ENCODE measurements around the gene RIMBP2.

The RIMBP2 gene

GRCh38 chr12:130455161-130455560 lies 260.9 kb downstream of the RIMBP2 start:
- DNase-seq, result no peak

DNA sequence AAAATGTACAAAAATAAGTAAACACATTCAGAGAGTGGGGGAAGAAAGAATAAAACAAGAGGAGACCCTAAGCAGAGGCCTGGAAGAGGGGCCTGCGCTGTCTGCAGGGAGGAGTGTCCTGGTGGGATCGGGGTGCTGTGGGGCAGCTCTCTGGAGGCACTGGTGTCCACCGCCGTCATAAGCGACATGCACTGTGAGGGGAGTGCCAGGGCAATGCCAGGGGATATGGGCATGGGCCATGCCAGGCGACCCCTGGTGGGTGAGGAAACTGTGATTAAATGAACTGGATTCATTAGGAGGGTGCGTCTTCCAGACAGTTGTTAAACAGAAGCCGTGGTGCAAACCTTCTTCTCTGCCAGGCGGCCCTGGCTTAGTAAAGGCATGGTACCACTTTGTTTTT lies 261.8 kb downstream of the RIMBP2 start:
- no peak for DNase-seq

DNA sequence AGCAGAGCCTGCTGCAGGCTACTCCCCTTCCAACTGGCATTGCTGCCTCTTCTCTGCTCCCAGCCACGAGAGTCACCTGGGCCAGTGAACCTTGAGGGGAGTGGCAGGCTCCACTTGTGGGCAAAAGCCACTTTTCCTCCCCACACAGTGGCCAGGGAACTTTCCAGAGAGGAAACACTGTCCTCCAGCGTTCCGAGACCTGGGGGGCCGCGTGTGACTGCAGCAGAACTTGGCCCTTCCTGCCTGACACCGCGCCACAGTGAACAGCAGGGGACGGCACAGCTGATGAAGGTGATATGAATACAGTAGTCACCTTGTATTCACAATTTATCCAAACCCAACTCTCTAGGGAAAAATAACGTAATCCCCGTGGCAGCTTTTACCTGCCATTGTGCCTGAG lies 263.6 kb downstream of the RIMBP2 start:
- no peak for DNase-seq

- DNase-seq, result no peak
Observed at GRCh38 chr12:130451001-130451930, 264.8 kb downstream of the RIMBP2 start.

DNA sequence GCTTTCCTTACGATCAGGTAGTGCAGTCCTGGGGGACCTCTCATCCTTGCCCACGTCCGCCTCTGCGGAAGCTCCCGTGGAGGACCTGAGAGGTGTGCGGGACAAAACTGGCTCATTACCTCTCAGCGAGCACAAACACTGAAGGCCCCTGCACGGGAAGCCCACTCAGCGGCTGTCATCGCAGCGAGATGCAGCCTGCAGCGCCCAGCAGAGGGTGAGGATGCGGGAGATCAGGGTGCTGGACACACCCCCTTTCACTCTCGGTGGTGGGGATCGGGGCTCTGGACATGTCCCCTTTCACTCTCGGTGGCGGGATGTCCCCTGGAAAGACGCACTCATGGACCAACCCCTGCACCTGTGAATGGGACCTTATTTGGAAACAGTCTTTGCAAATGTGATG lies 266.8 kb downstream of the RIMBP2 start:
- no peak for DNase-seq

DNA sequence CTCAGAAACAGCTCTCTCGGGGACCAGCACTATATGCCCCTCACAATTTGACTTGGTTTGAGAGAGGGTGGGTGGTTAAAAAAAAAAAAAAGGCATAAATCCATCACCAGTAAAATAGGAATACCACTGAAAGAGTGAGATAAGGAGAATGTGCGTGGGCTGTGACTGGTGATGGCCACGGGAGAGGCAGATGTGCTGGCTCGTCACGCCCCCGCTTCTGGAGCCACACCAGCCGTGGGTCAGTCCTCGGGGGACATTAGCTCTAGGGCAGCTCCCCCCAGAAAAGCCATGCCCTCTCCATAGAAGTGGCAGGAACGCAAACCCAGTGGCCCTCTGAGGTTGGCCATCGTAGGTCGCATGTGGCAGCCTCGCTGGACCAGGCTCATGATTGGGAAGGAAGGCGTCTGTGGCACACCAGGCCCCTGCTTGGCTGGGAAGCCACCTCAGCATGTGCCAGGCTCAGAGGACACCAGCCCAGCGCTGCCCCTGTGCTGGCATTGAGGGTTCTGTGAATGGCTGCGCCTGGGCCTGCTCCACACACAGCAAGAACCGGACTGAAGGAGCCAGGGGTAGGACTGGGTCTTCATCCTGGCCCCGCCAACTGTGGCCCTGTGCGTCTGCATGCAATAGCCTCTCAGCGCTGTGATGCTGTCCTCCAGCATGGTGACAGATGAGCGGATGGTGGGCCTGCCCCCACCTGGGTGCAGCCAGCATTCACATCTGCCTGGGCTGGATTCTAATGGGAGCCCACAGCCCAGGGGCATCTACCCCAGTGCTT lies 267.9 kb downstream of the RIMBP2 start:
- DNase-seq, result no peak

DNA sequence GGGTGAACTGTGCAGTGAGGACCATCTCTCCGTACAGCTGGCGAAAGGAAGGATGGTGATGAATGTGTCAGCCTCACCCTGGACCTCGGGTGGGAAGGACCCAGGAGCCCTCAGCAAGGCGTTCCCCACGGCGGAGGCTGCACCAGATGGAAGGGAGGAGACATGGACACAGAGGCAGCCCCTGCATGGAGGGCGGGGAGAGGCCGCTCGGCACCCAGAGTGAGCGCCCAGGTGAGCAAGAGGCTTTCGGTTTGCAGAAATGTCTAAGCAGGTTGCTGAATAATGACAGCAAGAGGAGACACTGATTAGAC lies 268.5 kb downstream of the RIMBP2 start:
- no peak for DNase-seq

DNA sequence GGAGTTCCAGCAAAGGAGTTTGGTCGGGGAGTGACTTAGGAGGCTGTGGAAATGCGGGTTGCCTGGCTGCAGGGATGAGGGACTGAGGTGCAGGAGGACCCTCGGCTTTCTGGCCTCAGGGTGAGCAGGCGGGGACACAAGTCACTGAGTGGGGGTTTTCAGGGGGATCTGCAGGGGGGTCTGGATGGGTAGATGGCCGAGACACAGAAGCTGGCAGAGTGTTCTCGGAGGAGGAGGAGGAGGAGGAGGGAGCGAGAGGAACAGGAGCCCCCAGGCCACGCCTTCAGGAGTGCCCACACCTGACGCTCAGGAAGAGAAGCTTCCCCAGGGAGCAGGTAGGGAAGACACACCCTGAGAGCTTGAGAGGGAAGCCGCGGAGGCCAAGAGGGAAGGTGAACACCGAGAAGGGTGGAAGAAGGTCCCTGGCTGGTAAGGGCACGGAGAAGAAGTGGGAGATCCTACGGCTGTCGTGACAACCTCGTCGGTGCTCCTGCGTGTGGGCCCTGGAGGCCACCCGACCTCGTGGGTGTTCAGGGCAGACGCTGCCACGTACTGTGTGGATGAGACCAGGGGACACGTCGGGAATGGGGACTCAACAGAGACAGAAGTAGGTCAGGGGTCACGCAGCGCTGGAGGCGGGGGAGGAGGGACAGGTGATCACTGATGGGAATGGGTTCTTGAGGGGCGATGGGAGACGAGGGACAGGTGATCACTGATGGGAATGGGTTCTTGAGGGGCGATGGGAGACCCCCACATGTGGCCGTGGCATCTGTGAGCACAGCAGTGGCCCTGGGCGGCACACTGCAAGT lies 269.0 kb downstream of the RIMBP2 start:
- DNase-seq, result no peak

DNA sequence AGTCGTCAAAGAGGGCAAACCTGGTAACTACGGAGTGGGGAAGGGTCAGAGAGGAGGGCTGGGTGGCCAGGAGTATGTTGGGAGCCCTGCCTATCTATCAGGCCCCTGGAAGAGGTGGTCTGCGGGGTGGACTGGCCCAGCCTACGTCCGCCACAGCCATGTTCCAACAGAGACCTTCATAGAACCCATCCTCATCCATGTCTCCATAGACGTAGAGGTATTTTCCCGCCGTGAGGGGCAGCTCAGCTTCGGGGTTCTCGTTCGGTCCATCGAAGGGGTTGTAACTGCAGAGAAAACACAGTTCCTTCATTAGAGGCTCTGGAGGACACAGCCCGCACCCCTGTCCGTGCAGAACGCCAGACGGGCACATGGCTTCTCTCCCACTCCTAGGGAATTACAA lies 271.1 kb downstream of the RIMBP2 start:
- DNase-seq, result no peak

DNA sequence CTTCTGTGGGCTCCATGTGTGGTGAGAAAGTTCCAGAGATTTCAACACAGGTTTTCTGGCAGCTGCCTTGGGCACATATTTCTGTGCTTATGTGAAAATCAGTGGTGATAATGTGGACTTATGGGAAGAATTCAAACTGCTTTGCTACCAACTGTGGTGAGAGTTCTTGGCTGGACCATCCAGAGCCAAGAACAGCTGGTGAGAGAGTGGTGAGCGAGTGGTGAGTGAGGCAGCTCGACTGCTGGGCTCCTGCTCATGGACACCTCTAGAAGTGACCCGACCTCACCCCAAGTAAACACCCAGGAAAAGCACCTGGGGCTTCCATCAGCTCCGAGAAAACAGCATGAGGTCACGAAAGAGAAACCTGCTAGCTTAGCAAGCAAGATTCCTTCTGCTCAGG lies 272.0 kb downstream of the RIMBP2 start:
- DNase-seq, result no peak

- no peak for DNase-seq
Observed at GRCh38 chr12:130441771-130442760, 274.0 kb downstream of the RIMBP2 start.

GRCh38 chr12:130440411-130441080 lies 275.6 kb downstream of the RIMBP2 start:
- no peak for DNase-seq

DNA sequence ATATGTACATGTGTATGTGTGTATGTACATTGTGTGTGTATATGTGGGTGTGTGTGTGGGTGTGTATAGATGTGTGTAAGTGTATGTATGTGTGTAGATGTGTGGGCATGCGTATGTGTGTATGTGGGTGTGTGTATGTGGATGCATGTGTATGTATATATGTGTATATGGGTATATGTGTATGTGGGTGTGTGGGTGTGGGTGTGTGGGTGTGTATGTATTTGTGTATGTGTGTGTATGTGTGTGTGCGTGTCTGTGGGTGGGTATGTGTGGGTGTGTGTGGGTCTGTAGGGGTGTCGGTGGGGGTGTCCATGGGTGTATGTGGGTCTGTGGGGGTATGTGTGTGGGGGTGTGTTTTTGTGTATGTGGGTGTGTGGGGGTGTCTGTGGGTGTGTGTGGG lies 276.8 kb downstream of the RIMBP2 start:
- no peak for DNase-seq

DNA sequence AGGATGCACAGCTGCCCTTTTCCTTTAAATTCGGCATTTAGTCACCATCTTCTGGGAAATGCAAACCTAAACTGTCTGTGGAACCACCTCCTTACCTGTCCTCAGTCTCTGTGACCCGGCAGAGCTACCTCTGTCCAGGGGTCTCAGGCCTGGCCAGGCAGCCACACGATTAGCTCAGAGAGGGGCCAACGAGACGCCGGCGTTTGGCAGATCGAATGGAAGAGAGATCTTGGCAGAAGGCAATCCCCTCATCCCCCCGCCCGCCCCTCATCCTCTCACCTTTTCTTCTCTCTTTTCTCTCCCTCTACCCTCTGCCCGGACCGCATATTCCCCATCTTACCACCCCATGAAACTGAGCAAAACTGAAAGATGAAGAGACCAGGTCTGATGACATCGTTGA lies 277.4 kb downstream of the RIMBP2 start:
- DNase-seq, result no peak

DNA sequence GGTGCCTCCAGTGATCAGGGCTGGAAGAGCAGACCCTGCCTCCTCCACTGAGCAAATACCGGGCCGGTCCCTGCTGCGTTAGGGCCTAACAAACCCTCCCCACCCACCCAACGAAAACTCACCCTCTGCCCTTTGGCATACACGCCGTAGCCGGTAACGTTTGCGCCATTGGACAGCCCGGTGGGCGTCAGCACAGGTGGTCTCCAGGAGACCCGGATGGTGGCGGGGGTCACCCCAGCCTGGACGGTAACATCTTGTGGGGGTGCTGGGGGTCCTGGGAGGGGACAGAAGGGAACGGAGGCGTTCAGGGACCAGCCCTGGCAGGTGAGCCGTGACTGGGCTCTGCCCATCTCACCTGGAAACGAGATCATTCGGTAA lies 277.9 kb downstream of the RIMBP2 start:
- DNase-seq, result no peak

DNA sequence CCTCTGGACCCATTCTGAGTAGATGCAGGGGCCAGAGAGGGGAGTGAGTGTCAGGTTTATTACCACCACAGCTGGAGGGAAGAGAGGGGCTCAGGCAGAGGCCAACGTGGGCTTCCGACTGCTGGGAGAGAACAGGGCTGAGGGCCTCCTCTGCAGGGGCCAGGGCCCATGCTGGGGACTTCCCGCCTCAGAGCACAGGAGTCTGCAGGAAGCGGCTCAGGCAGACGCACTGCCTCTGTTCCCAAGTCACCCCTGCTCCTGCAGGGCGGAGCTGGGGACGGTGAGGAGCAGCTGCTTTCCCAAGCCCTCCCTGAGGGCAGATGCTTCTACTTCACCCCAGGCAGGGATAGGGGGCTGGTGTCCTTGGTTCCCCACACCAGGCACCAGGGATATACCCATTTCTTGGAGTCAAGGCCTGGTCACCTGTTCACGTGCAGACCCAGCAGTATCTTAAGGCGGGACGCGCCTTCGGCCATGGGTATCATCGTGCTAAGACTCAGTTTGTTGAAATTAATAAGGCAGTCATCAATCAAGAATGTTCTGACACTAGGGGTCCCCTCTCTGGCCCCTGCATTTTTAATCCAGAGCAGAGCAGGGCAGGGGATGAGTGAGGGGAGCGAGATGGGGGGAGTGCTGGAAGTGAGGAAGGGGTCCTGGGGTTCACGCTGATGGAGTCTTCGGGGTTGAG lies 278.4 kb downstream of the RIMBP2 start:
- DNase-seq, result no peak

DNA sequence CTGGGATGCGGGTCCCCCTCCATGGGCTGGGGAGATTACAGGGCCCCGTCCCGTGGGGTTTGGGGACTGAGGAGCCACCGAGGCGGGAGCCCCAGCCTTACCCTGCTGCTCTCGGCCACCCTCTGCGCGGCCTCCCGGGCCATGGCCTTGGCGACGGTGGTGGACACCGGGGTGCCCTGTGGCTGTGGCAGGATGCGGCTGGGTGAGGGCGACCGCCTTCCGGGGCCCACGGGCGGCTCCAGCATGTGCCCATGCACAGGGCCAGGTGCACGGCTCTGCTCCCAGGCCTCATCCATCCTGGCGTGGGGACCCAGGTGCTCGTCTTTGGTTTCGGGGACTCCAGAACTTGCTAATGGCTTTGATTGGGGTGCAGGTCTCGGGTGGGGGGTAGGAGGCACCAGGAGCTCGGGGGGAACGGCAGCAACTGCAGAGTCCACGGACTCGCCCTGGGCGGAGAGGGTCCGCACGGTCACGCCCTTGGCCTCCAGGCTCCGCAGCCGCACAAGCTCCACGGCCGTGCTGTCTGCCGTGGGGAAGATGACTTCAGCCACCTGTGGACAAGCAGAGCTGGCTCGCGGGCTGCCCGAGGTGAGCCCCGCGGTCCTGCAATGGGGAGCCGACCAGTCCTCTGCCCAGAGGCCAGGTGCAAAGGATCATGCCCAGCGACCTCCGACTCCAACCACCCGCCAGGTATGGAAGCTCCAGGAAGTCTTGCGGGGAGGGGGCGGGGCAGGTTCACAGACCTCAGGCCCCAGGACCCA lies 279.2 kb downstream of the RIMBP2 start:
- no peak for DNase-seq

DNA sequence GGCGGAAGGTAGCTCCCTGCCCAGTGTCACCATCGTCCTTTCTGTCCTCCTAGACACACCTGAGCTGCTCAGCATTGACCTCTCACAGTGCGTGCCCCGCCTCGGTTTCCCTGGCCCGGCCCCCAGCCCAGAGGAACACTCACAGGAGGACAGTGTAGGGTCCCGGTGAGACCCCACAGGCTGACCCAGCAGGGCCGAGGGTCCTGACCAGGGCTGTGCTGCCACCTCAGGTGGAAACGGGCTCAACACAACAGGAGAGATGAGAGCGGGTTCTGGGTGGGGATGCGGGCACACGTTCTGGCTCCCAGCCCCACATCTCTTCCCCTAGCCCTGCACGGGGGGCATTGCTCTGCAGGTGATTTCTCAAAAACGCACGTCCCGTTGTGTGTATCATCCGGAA lies 280.3 kb downstream of the RIMBP2 start:
- DNase-seq, result no peak

GRCh38 chr12:130435331-130435730 lies 280.8 kb downstream of the RIMBP2 start:
- DNase-seq, result no peak

GRCh38 chr12:130434560-130434959 lies 281.5 kb downstream of the RIMBP2 start:
- DNase-seq, result no peak

Data from inflammatory macrophage treated with lipopolysaccharide for 1 hour (primary cell).